Colonic mucosa (tissue), 4 donors: ENCODE measurements around the gene FDXACB1. TPM values are rescaled to one million over a fixed set of nuclear protein-coding genes. Genes with fewer than 3 reads are reported as not detected.
A peak's percentile ranks its signal among the peaks of the same experiment; 100 is the strongest.

ENCODE experiments used
- DNase-seq: peaks from one replicate; pipeline ENCODE4 v3.0.0-alpha.2; 2020
- H3K27ac ChIP-seq: fragments of 200-600 bp; one replicate; pipeline ENCODE4 v1.8.0; 2021
- H3K27me3 ChIP-seq: fragments of 200-600 bp; one replicate; pipeline ENCODE4 v1.8.0; 2021
- H3K36me3 ChIP-seq: fragments of 200-600 bp; one replicate; pipeline ENCODE4 v1.8.0; 2021
- H3K4me1 ChIP-seq: fragments of 200-600 bp; one replicate; pipeline ENCODE4 v1.8.0; 2021; ENCODE audit warnings: mild to moderate bottlenecking
- H3K4me3 ChIP-seq: fragments of 200-600 bp; one replicate; pipeline ENCODE4 v1.8.0; 2021
- H3K9ac ChIP-seq, 2 donors: one replicate each; pipeline ENCODE4 v1.7.0; 2013; ENCODE audit warnings: control low read depth in 2 of 2, low read depth in 2 of 2, low read length in 2 of 2
- H3K9me3 ChIP-seq: fragments of 200-600 bp; one replicate; pipeline ENCODE4 v1.8.0; 2021
- intact Hi-C: fragments of 100-400 bp; cut with DNase I; formaldehyde crosslinking; loops from one replicate; pipeline ENCODE4 v1.14.1; 2022
- total RNA-seq, 2 donors: library from RNA; stranded (reverse); fragmentation: NEBNext Ultra II Directional in 1 of 2; extraction: Animal tissue kit (Norgen Biotek cat#: 25700) in 1 of 2; gene quantifications; one replicate each; pipeline ENCODE4 v1.2.1, GENCODE V29; 2021
- TF ChIP-seq, protein P1 (sequence below): fragments of 200-600 bp; IDR thresholded peaks from one replicate; pipeline ENCODE4 v1.8.0; 2022; ENCODE audit warnings: antibody characterized with exemption, mild to moderate bottlenecking
- donor health status: healthy.
- donor health status: DM: no; HTN: no; CAD: no.
- donor health status: DM: no; HTN: no; CAD: no.

The FDXACB1 gene
- total RNA-seq, 2 donors from 2014 or later = 1.6 to 2.1 TPM

DNA sequence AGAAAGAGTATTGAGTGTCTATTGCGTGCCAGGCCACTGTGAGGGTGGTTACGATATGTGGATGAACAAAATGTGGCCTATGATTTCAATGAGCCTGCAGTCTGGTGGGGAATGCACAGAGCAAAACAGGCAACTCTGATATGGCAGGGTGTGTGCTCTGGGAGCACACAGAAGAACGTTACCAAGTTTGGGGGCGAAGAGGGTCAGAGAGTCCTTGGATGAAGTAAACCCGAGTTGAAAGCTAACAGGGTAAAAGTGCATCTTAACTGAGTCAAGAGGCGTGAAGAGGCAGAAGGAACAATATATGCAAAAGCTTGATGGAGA lies 634 bp upstream of the FDXACB1 start:
- Histone ChIP-seq H3K27ac (peak overlapping the region; percentile 91), H3K27me3 (no peaks in the 10 kb centered on the region), H3K9me3 (no peaks in the 10 kb centered on the region), H3K36me3 (no peaks in the 10 kb centered on the region), H3K9ac (peak overlapping the region; percentile 72 to 75), H3K4me1 (no peaks in the 10 kb centered on the region), H3K4me3 (peak overlapping the region; percentile 52)
- TF ChIP-seq, protein P1, sequence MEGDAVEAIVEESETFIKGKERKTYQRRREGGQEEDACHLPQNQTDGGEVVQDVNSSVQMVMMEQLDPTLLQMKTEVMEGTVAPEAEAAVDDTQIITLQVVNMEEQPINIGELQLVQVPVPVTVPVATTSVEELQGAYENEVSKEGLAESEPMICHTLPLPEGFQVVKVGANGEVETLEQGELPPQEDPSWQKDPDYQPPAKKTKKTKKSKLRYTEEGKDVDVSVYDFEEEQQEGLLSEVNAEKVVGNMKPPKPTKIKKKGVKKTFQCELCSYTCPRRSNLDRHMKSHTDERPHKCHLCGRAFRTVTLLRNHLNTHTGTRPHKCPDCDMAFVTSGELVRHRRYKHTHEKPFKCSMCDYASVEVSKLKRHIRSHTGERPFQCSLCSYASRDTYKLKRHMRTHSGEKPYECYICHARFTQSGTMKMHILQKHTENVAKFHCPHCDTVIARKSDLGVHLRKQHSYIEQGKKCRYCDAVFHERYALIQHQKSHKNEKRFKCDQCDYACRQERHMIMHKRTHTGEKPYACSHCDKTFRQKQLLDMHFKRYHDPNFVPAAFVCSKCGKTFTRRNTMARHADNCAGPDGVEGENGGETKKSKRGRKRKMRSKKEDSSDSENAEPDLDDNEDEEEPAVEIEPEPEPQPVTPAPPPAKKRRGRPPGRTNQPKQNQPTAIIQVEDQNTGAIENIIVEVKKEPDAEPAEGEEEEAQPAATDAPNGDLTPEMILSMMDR = no peak
- intact Hi-C loops = loop anchor here (5.0 kb wide), 1 partner anchor 98 kb away; no protein-coding TSS in a partner anchor
- no peak for DNase-seq

DNA sequence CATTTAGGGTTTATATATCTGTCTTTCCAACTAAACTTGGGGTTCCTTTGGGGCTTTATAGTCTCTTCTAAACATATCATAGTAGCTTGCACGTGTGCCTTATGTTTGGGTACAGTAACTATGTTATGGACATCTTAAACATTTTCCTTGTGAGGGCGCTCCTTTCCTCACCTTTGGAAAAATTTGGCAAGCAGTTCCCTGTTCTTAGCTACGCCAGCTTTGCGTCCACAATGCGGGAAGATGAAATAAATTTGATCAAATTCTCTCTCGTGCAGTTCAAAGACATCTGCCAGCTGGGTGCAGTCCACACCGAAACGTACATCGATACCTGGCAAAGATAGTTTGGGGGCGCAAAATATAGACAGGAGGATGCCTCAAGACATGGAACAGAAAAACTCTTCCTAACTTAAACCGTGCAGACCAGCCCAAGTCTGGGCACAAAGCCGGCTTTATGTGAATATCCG lies 548 bp downstream of the FDXACB1 start:
- TF ChIP-seq, protein P1 = no peak
- peak overlapping the region; percentile 72 to 86 for H3K9ac ChIP-seq
- no peaks in the 10 kb centered on the region for H3K9me3 ChIP-seq
- intact Hi-C loops = loop anchor here (5.0 kb wide), 1 partner anchor 99 kb away; no protein-coding TSS in a partner anchor
- H3K36me3 ChIP-seq = no peaks in the 10 kb centered on the region
- H3K4me3 ChIP-seq = peak overlapping the region; percentile 52
- H3K4me1 ChIP-seq = no peaks in the 10 kb centered on the region
- DNase-seq = no peak
- peak overlapping the region; percentile 91 for H3K27ac ChIP-seq
- no peaks in the 10 kb centered on the region for H3K27me3 ChIP-seq

DNA sequence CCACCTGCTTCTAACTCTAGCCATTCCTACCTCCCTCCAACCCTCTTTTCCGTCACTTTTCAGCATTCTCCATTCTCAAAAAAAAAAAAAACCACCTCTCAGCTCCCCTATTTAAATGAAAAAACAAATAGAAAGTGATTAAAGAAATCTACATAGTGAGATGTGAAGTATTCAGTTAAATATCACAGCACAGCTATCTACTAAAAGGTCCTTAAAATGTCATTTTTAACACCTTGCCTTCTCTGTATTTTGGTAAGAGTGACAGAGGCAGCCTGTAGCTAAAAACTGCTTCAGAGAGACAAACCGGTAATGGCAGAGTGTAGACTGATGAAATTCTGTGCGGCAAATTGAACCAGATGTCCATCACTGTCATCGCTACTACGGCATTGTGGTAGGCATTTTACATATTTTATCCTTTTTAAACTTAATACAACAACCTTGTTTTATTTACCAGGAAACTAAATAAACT lies 7.2 kb downstream of the FDXACB1 start:
- intact Hi-C loops = no loop called here

DNA sequence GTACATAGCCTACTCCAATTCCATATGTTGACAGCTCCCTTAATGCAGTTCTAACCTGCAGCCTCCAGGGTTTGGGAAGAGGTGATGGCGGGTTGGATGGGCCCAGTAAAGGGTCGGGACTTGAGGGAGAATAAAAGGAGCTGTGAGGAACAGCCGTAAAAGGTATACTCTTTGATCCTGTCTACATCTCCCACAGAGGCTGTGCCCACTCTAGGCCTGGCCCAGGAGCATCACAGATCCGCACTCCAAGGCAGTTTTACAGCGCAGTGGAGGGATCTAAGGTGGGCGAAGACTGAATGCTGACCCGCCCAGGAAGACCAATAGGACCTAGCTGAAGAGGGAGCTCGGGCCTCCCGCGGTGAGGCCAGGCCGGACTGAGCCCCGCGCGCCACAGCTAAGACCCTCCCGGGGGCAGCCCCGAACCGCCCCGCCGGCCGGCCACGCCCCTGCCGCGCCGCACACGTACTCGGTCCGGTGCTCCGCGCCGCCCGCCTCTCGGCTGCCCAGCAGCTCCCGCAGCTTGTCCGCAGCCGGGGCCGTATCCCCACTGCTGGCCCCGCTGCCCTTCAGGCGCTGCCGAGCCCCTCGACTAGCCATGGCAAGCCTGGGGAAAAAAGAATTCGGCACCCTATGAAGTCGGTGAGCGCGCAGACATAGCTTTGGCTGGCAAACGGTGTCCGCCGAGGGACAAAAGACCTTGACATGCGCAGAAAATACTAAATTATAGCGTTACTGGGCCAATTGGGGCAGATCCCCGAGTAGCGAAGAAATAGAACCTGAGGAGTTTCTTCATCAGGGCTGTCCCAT lies 7.9 kb downstream of the FDXACB1 start, which contains the start of gene ALG9:
TSS of gene ALG9 (minus strand) at position 696 of the 807 bp plus-strand sequence. CDS start at position 597, 99 bp downstream.
- Histone ChIP-seq H3K9me3 (no peaks in the 10 kb centered on the region), H3K36me3 (no peaks in the 10 kb centered on the region), H3K4me1 (peaks cover 5% of the 10 kb centered on the region), H3K4me3 (peak within 1 kb of the TSS; percentile 95), H3K27me3 (no peaks in the 10 kb centered on the region), H3K27ac (peak within 1 kb of the TSS; percentile 56), H3K9ac (peak within 1 kb of the TSS; percentile 72 to 90)
- TF ChIP-seq, protein P1 = peak; percentile 23
- intact Hi-C loops = no loop called here
- peak; percentile 92 for DNase-seq

More for the DNA sequence above, 7.2 kb downstream of the FDXACB1 start:
- Histone ChIP-seq H3K36me3 (no peaks in the 10 kb centered on the region), H3K4me3 (peak overlapping the region; percentile 95), H3K9ac (peak overlapping the region; percentile 72 to 90), H3K9me3 (no peaks in the 10 kb centered on the region), H3K27me3 (no peaks in the 10 kb centered on the region), H3K27ac (peak overlapping the region; percentile 56), H3K4me1 (peaks cover 5% of the 10 kb centered on the region)
- DNase-seq = no peak
- TF ChIP-seq, protein P1 = no peak

DNA sequence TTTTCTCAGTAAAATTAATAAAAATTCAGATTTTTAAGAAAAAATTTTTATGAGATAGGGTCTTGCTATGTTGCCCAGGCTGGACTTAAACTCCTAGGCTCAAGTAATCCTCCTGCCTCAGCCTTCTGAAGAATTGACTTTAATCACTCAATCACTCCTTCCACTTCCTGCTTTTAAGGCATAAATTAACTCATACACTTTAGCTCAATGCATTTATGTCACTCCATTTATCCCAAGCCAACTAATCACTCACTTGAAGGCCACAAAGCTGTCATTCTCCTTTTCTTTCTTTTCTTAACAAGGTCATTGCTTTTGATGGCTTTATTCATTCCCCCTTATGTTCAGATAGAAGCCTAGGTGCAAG lies 8.5 kb downstream of the FDXACB1 start:
- Histone ChIP-seq H3K4me1 (peaks cover 5% of the 10 kb centered on the region), H3K9ac (peak overlapping the region; percentile 72 to 90), H3K27me3 (no peaks in the 10 kb centered on the region), H3K27ac (peak overlapping the region; percentile 56), H3K36me3 (no peaks in the 10 kb centered on the region), H3K4me3 (peak overlapping the region; percentile 95), H3K9me3 (no peaks in the 10 kb centered on the region)
- TF ChIP-seq, protein P1 = no peak
- DNase-seq = no peak
- intact Hi-C loops = no loop called here
